HFF-Myc (cell line): Measurements from ENCODE around the gene CCNY.

ENCODE experiments used
- DNase-seq: peaks from one replicate; pipeline ENCODE4 v3.0.0-alpha.2; 2011; ENCODE audit warnings: low read depth; ENCODE audit errors: extremely low read depth
- H3K4me3 ChIP-seq: replicated peaks from 2 replicates; pipeline ENCODE4 v1.5.1; 2011; ENCODE audit warnings: low read depth, mild to moderate bottlenecking, control low read depth, low read length
- TF ChIP-seq, protein P1 (sequence below): IDR thresholded peaks from 2 replicates; pipeline ENCODE4 v1.5.1; 2012; ENCODE audit warnings: mild to moderate bottlenecking, low read depth, low read length, control low read depth; ENCODE audit errors: missing control alignments

CCNY gene

DNA sequence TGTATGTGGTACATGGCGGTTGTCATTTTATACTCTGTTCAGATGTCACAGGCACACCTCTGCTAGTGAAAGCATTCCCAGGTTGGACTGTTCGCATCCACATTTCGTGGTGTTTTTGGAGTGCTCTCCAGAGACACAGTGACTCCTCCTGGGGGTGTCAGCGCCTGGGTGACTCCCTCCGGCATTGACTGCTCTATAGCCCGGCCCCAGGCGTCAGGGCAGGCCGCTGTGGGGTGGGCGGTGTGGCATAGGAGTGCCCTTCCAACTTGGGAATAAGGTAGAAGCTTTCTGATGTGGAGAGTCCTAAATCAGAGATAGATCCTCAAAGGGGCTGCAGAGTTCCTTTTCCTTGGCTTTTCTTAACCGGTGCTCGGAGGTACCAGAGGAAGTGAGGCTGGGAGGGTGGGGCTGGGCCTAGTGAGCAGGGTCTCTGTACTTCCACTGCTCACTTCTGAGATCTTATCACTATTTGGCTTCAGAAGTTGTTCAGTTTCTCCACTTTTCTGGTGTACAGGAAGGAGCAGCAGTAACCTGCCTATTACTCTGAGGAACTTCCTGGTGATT, 32.3 kb downstream of the CCNY start:
- TF ChIP-seq, protein P1, sequence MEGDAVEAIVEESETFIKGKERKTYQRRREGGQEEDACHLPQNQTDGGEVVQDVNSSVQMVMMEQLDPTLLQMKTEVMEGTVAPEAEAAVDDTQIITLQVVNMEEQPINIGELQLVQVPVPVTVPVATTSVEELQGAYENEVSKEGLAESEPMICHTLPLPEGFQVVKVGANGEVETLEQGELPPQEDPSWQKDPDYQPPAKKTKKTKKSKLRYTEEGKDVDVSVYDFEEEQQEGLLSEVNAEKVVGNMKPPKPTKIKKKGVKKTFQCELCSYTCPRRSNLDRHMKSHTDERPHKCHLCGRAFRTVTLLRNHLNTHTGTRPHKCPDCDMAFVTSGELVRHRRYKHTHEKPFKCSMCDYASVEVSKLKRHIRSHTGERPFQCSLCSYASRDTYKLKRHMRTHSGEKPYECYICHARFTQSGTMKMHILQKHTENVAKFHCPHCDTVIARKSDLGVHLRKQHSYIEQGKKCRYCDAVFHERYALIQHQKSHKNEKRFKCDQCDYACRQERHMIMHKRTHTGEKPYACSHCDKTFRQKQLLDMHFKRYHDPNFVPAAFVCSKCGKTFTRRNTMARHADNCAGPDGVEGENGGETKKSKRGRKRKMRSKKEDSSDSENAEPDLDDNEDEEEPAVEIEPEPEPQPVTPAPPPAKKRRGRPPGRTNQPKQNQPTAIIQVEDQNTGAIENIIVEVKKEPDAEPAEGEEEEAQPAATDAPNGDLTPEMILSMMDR, result no peak
- no peak for DNase-seq
- H3K4me3 ChIP-seq, result no peak overlapping the region

DNA sequence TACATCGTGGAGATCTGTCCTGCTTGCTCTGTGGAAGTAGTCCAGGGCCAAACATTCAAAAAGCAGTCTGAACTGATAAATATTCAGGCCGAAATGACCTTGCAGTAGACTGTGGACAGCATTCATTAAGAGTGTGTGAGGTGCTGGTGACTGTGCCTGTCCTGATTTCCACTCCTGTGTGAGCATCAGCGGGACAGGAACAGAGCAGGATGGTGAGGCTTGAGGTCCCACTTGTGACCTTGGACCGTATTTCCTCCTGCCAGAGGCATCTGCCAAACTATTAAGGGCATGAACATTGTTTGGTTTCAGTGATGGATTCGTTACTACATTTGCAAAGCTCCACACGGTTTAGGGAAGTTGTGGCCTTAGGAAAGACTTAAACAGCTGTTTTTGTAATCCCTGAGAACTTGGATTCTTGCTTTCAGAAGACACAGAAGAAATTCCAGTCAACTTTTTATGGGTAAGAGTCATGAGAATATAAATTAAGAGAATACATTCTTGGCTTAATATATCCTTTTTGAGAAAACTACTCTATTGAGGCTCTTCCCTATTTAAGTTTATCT, 32.8 kb downstream of the CCNY start:
- no peak for DNase-seq
- TF ChIP-seq, protein P1, result no peak
- H3K4me3 ChIP-seq, result no peak overlapping the region

GRCh38 chr10:35371731-35372130, 35.4 kb downstream of the CCNY start:
- no peak overlapping the region for H3K4me3 ChIP-seq
- DNase-seq, result no peak
- TF ChIP-seq, protein P1, result no peak

- TF ChIP-seq, protein P1, result no peak
- DNase-seq, result no peak
- H3K4me3 ChIP-seq, result no peak overlapping the region
Measured at GRCh38 chr10:35372329-35372728, 36.0 kb downstream of the CCNY start.

- DNase-seq, result no peak
- no peak overlapping the region for H3K4me3 ChIP-seq
- TF ChIP-seq, protein P1, result no peak
Measured at GRCh38 chr10:35375091-35375765, 38.9 kb downstream of the CCNY start.

- no peak for DNase-seq
- TF ChIP-seq, protein P1, result no peak
- H3K4me3 ChIP-seq, result no peak overlapping the region
Measured at GRCh38 chr10:35377050-35377728, 40.9 kb downstream of the CCNY start.
